Measurements from ENCODE around the gene CREG1.

DNA sequence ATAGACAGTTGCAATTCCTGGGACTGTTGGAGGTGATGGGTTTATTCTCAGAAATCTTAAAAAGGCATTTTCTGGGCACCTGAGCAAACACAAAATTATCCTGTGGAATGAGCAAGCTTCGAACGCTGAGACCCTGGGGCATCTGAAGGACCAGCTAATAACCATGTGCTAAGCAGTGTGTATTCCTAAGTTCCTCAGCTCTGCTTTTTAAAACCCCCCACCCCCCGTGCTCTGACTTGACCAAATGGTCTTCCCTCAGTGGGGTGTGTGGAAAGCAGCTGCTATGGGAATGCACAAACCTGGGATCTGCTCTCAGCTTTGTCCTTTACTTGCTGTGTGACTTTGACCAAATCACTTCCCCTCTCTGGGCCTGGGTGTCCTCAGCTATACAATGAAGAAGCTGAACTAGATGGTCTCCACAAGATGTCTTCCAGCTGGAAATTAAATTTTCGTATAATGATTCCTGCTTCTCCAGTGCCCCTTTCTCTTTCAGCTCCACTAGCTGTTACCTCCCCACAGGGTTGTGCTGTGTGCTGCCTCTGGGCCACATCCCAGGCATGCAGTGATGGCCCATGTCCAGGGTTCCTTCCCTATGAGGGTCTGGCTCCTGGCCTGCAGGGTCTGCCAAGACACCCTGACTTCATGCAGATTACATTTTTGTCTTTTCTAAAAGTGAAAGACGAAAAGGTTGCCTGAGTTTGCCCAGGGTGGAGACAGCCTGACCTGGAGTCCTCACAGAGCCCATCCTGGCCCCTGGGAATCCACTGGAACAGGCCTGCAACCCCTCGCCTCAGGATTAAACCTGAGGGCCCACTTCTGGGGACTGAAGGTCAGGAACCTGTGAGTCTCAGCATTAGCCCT, 20.4 kb downstream of the CREG1 start:
- TF ChIP-seq, protein P1, sequence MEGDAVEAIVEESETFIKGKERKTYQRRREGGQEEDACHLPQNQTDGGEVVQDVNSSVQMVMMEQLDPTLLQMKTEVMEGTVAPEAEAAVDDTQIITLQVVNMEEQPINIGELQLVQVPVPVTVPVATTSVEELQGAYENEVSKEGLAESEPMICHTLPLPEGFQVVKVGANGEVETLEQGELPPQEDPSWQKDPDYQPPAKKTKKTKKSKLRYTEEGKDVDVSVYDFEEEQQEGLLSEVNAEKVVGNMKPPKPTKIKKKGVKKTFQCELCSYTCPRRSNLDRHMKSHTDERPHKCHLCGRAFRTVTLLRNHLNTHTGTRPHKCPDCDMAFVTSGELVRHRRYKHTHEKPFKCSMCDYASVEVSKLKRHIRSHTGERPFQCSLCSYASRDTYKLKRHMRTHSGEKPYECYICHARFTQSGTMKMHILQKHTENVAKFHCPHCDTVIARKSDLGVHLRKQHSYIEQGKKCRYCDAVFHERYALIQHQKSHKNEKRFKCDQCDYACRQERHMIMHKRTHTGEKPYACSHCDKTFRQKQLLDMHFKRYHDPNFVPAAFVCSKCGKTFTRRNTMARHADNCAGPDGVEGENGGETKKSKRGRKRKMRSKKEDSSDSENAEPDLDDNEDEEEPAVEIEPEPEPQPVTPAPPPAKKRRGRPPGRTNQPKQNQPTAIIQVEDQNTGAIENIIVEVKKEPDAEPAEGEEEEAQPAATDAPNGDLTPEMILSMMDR (conservative IDR thresholded peaks at IDR 0.05; ENCODE audit: low read depth in 2 of 2): no peak
- TF ChIP-seq REST (IDR thresholded peaks at IDR 0.05; ENCODE audit: unreplicated experiment): no peak
- no peak for TF ChIP-seq POLR2AphosphoS5 (IDR thresholded peaks at IDR 0.05; ENCODE audit: low read depth)
- no peak for TF ChIP-seq JUNB (IDR thresholded peaks at IDR 0.05; ENCODE audit: unreplicated experiment)
- TF ChIP-seq EZH2phosphoT487 (IDR thresholded peaks at IDR 0.05; ENCODE audit: unreplicated experiment): no peak
- TF ChIP-seq CREB1 (CRISPR knock-in tag; IDR thresholded peaks at IDR 0.05; ENCODE audit: low read depth): no peak
- no peak for TF ChIP-seq EZH2 (IDR thresholded peaks at IDR 0.05; ENCODE audit: low read depth, unreplicated experiment)
- TF ChIP-seq, protein P2, sequence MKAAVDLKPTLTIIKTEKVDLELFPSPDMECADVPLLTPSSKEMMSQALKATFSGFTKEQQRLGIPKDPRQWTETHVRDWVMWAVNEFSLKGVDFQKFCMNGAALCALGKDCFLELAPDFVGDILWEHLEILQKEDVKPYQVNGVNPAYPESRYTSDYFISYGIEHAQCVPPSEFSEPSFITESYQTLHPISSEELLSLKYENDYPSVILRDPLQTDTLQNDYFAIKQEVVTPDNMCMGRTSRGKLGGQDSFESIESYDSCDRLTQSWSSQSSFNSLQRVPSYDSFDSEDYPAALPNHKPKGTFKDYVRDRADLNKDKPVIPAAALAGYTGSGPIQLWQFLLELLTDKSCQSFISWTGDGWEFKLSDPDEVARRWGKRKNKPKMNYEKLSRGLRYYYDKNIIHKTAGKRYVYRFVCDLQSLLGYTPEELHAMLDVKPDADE (IDR thresholded peaks at IDR 0.05): no peak
- no peak for TF ChIP-seq NANOG (IDR thresholded peaks at IDR 0.05; ENCODE audit: borderline replicate concordance)
- TF ChIP-seq ZNF331 (CRISPR knock-in tag; IDR thresholded peaks at IDR 0.05; ENCODE audit: low read depth): no peak
- TF ChIP-seq ZNF114 (CRISPR knock-in tag; IDR thresholded peaks at IDR 0.05): no peak
- no peak for TF ChIP-seq STAT1 (IDR thresholded peaks at IDR 0.05; ENCODE audit: unreplicated experiment)
- no peak for TF ChIP-seq ZNF462 (CRISPR knock-in tag; IDR thresholded peaks at IDR 0.05)

All from GM23338 (cell line).